HT1080 (cell line): ENCODE measurements around the gene RASA3. TPM values are rescaled to one million over a fixed set of nuclear protein-coding genes. Genes with fewer than 3 reads are reported as not detected.
A peak's percentile ranks its signal among the peaks of the same experiment; 100 is the strongest.
"Not testable (repeated sequence)": the region's sequence is repeated elsewhere in the genome, so short reads cannot be mapped to it uniquely, and the experiment has no call there.

Experiments
- DNase-seq: peaks from one replicate; pipeline ENCODE4 v3.0.0-alpha.2; 2015; ENCODE audit warnings: low read depth
- polyA plus RNA-seq, 2 experiments: library from polyadenylated mRNA; depleted of rRNA; stranded (reverse); fragments of >200 nt; gene quantifications; 2 replicates each; pipeline ENCODE4 v1.2.3, GENCODE V29; 2015
- total RNA-seq: library from RNA; depleted of rRNA; stranded (reverse); fragments of >200 nt; shearing (Covaris generic); gene quantifications from 2 replicates; pipeline ENCODE4 v1.2.3, GENCODE V29; 2014; rRNA removed

The RASA3 gene
- total RNA-seq: 37.8 and 41.7 TPM in 2 replicates
- 38.2 and 40.7 TPM in 2 replicates for polyA plus RNA-seq (2015; cell fraction: cytosol; rRNA removed)
- 49.5 and 52.6 TPM in 2 replicates for polyA plus RNA-seq (2015; cell fraction: nucleus; rRNA removed)

GRCh38 chr13:114132419-114133121 is at the start of gene RASA3:
Gene RASA3 (minus strand): TSS chr13:114132623. CDS start chr13:114132489, 134 bp downstream.
- DNase-seq: peak; percentile 77

GRCh38 chr13:114179087-114179658 is 46.8 kb upstream of the RASA3 start, which contains the start of gene CFAP97D2:
Gene CFAP97D2 (plus strand): TSS chr13:114179257. CDS start chr13:114179331, 74 bp downstream.
- no peak for DNase-seq

GRCh38 chr13:114177245-114178010 is 45.0 kb upstream of the RASA3 start:
- DNase-seq: no peak

GRCh38 chr13:114176359-114176902 is 44.0 kb upstream of the RASA3 start:
- DNase-seq: not testable (repeated sequence)

GRCh38 chr13:114174529-114174961 is 42.1 kb upstream of the RASA3 start:
- DNase-seq: no peak

GRCh38 chr13:114173745-114174144 is 41.3 kb upstream of the RASA3 start:
- no peak for DNase-seq

- no peak for DNase-seq
These were observed 40.8 kb upstream of the RASA3 start for GRCh38 chr13:114173272-114173671.

- no peak for DNase-seq
These were observed 35.5 kb upstream of the RASA3 start for GRCh38 chr13:114167885-114168284.

GRCh38 chr13:114167426-114167825 is 35.0 kb upstream of the RASA3 start:
- DNase-seq: peak; percentile 48

GRCh38 chr13:114166381-114167131 is 34.1 kb upstream of the RASA3 start:
- no peak for DNase-seq

- DNase-seq: no peak
These were observed 32.4 kb upstream of the RASA3 start for GRCh38 chr13:114164681-114165429.

GRCh38 chr13:114164053-114164452 is 31.6 kb upstream of the RASA3 start:
- DNase-seq: no peak

GRCh38 chr13:114162533-114162922 is 30.1 kb upstream of the RASA3 start:
- DNase-seq: no peak

GRCh38 chr13:114161644-114162532 is 29.5 kb upstream of the RASA3 start:
- peak; percentile 55 for DNase-seq

GRCh38 chr13:114161028-114161556 is 28.7 kb upstream of the RASA3 start:
- DNase-seq: peak; percentile 33

GRCh38 chr13:114158869-114159666 is 26.6 kb upstream of the RASA3 start:
- DNase-seq: not testable (repeated sequence)

- no peak for DNase-seq
These were observed 25.6 kb upstream of the RASA3 start for GRCh38 chr13:114157869-114158495.
